ENCODE data around the gene PRPF31.

- TF ChIP-seq, protein P1, sequence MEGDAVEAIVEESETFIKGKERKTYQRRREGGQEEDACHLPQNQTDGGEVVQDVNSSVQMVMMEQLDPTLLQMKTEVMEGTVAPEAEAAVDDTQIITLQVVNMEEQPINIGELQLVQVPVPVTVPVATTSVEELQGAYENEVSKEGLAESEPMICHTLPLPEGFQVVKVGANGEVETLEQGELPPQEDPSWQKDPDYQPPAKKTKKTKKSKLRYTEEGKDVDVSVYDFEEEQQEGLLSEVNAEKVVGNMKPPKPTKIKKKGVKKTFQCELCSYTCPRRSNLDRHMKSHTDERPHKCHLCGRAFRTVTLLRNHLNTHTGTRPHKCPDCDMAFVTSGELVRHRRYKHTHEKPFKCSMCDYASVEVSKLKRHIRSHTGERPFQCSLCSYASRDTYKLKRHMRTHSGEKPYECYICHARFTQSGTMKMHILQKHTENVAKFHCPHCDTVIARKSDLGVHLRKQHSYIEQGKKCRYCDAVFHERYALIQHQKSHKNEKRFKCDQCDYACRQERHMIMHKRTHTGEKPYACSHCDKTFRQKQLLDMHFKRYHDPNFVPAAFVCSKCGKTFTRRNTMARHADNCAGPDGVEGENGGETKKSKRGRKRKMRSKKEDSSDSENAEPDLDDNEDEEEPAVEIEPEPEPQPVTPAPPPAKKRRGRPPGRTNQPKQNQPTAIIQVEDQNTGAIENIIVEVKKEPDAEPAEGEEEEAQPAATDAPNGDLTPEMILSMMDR (conservative IDR thresholded peaks at IDR 0.05; ENCODE audit: low read length) = no peak
- no peak for TF ChIP-seq EZH2phosphoT487 (IDR thresholded peaks at IDR 0.05; ENCODE audit: borderline replicate concordance)
Observed at GRCh38 chr19:54108496-54108895, 7.1 kb upstream of the PRPF31 start.

Data from Loucy (cell line).